Measurements from ENCODE around the gene ASB8. TPM values are rescaled to one million over a fixed set of nuclear protein-coding genes. Genes with fewer than 3 reads are reported as not detected.
"Not testable (repeated sequence)": the region's sequence is repeated elsewhere in the genome, so short reads cannot be mapped to it uniquely, and the experiment has no call there.

Gene ASB8
- total RNA-seq, 1 donor from 2014 or later, result 32.9 TPM

- Histone ChIP-seq H3K4me3 (ENCODE audit: low read length in 3 of 3) (no peak overlapping the region), H3K27me3 (ENCODE audit: control insufficient read depth in 3 of 3, insufficient read depth in 3 of 3, low read length in 3 of 3) (no peaks in the 10 kb centered on the region), H3K9ac (ENCODE audit: low read depth in 1 of 3, low read length in 3 of 3) (no peak overlapping the region), H3K27ac (ENCODE audit: low read depth, low read length) (no peak overlapping the region), H3K9me3 (ENCODE audit: control insufficient read depth in 3 of 3, low read length in 3 of 3) (no peaks in the 10 kb centered on the region), H3K4me1 (ENCODE audit: control insufficient read depth in 3 of 3, insufficient read depth in 3 of 3, low read length in 3 of 3) (no peaks in the 10 kb centered on the region), H3K36me3 (ENCODE audit: control insufficient read depth in 3 of 3, insufficient read depth in 3 of 3, low read length in 3 of 3) (no peaks in the 10 kb centered on the region)
Measured at GRCh38 chr12:48169011-48169410, 11.7 kb upstream of the ASB8 start.

- Histone ChIP-seq H3K27me3 (ENCODE audit: control insufficient read depth in 3 of 3, insufficient read depth in 3 of 3, low read length in 3 of 3) (no peaks in the 10 kb centered on the region), H3K9me3 (ENCODE audit: control insufficient read depth in 3 of 3, low read length in 3 of 3) (no peaks in the 10 kb centered on the region), H3K4me1 (ENCODE audit: control insufficient read depth in 3 of 3, insufficient read depth in 3 of 3, low read length in 3 of 3) (peaks cover 15 to 32% (median 18%) of the 10 kb centered on the region in 3 donors), H3K36me3 (ENCODE audit: control insufficient read depth in 3 of 3, insufficient read depth in 3 of 3, low read length in 3 of 3) (no peaks in the 10 kb centered on the region), H3K9ac (ENCODE audit: low read depth in 1 of 3, low read length in 3 of 3) (no peak overlapping the region), H3K4me3 (ENCODE audit: low read length in 3 of 3) (no peak overlapping the region), H3K27ac (ENCODE audit: low read depth, low read length) (no peak overlapping the region)
Measured at GRCh38 chr12:48165089-48165981, 8.0 kb upstream of the ASB8 start.

GRCh38 chr12:48164451-48164850 is 7.1 kb upstream of the ASB8 start:
- Histone ChIP-seq H3K4me3 (ENCODE audit: low read length in 3 of 3) (no peak overlapping the region), H3K27ac (ENCODE audit: low read depth, low read length) (peak overlapping the region; percentile 94), H3K36me3 (ENCODE audit: control insufficient read depth in 3 of 3, insufficient read depth in 3 of 3, low read length in 3 of 3) (no peaks in the 10 kb centered on the region), H3K9me3 (ENCODE audit: control insufficient read depth in 3 of 3, low read length in 3 of 3) (no peaks in the 10 kb centered on the region), H3K9ac (ENCODE audit: low read depth in 1 of 3, low read length in 3 of 3) (no peak overlapping the region), H3K27me3 (ENCODE audit: control insufficient read depth in 3 of 3, insufficient read depth in 3 of 3, low read length in 3 of 3) (no peaks in the 10 kb centered on the region), H3K4me1 (ENCODE audit: control insufficient read depth in 3 of 3, insufficient read depth in 3 of 3, low read length in 3 of 3) (peaks cover 15 to 33% (median 21%) of the 10 kb centered on the region in 3 donors)

- peak overlapping the region; percentile 58 to 63 (median 62) for H3K9ac ChIP-seq (ENCODE audit: low read depth in 1 of 3, low read length in 3 of 3)
- H3K9me3 ChIP-seq (ENCODE audit: control insufficient read depth in 3 of 3, low read length in 3 of 3), result no peaks in the 10 kb centered on the region
- H3K27ac ChIP-seq (ENCODE audit: low read depth, low read length), result peak overlapping the region; percentile 94
- peaks cover 15 to 37% (median 21%) of the 10 kb centered on the region in 3 donors for H3K4me1 ChIP-seq (ENCODE audit: control insufficient read depth in 3 of 3, insufficient read depth in 3 of 3, low read length in 3 of 3)
- peak overlapping the region in 1 of 3 donors; percentile 44 for H3K4me3 ChIP-seq (ENCODE audit: low read length in 3 of 3)
- no peaks in the 10 kb centered on the region for H3K27me3 ChIP-seq (ENCODE audit: control insufficient read depth in 3 of 3, insufficient read depth in 3 of 3, low read length in 3 of 3)
- no peaks in the 10 kb centered on the region for H3K36me3 ChIP-seq (ENCODE audit: control insufficient read depth in 3 of 3, insufficient read depth in 3 of 3, low read length in 3 of 3)
Measured at GRCh38 chr12:48163150-48163747, 5.9 kb upstream of the ASB8 start.

GRCh38 chr12:48160807-48161206 is 3.5 kb upstream of the ASB8 start:
- Histone ChIP-seq H3K36me3 (ENCODE audit: control insufficient read depth in 3 of 3, insufficient read depth in 3 of 3, low read length in 3 of 3) (no peaks in the 10 kb centered on the region), H3K9me3 (ENCODE audit: control insufficient read depth in 3 of 3, low read length in 3 of 3) (no peaks in the 10 kb centered on the region), H3K27me3 (ENCODE audit: control insufficient read depth in 3 of 3, insufficient read depth in 3 of 3, low read length in 3 of 3) (no peaks in the 10 kb centered on the region), H3K4me1 (ENCODE audit: control insufficient read depth in 3 of 3, insufficient read depth in 3 of 3, low read length in 3 of 3) (peaks cover 26 to 45% (median 28%) of the 10 kb centered on the region in 3 donors), H3K27ac (ENCODE audit: low read depth, low read length) (peak overlapping the region; percentile 94), H3K4me3 (ENCODE audit: low read length in 3 of 3) (no peak overlapping the region), H3K9ac (ENCODE audit: low read depth in 1 of 3, low read length in 3 of 3) (peak overlapping the region in 1 of 3 donors; percentile 51)

GRCh38 chr12:48160046-48160445 is 2.7 kb upstream of the ASB8 start:
- H3K9me3 ChIP-seq (ENCODE audit: control insufficient read depth in 3 of 3, low read length in 3 of 3), result no peaks in the 10 kb centered on the region
- H3K9ac ChIP-seq (ENCODE audit: low read depth in 1 of 3, low read length in 3 of 3), result no peak overlapping the region
- no peak overlapping the region for H3K4me3 ChIP-seq (ENCODE audit: low read length in 3 of 3)
- no peaks in the 10 kb centered on the region for H3K27me3 ChIP-seq (ENCODE audit: control insufficient read depth in 3 of 3, insufficient read depth in 3 of 3, low read length in 3 of 3)
- no peaks in the 10 kb centered on the region for H3K36me3 ChIP-seq (ENCODE audit: control insufficient read depth in 3 of 3, insufficient read depth in 3 of 3, low read length in 3 of 3)
- H3K4me1 ChIP-seq (ENCODE audit: control insufficient read depth in 3 of 3, insufficient read depth in 3 of 3, low read length in 3 of 3), result peaks cover 26 to 45% (median 28%) of the 10 kb centered on the region in 3 donors
- H3K27ac ChIP-seq (ENCODE audit: low read depth, low read length), result peak overlapping the region; percentile 94

GRCh38 chr12:48157889-48158370 is 615 bp upstream of the ASB8 start:
- H3K4me1 ChIP-seq (ENCODE audit: control insufficient read depth in 3 of 3, insufficient read depth in 3 of 3, low read length in 3 of 3), result peaks cover 27 to 42% (median 30%) of the 10 kb centered on the region in 3 donors
- H3K27ac ChIP-seq (ENCODE audit: low read depth, low read length), result peak overlapping the region; percentile 98
- H3K27me3 ChIP-seq (ENCODE audit: control insufficient read depth in 3 of 3, insufficient read depth in 3 of 3, low read length in 3 of 3), result no peaks in the 10 kb centered on the region
- peak overlapping the region; percentile 57 to 99 (median 96) for H3K9ac ChIP-seq (ENCODE audit: low read depth in 1 of 3, low read length in 3 of 3)
- peak overlapping the region; percentile 90 to 98 (median 98) for H3K4me3 ChIP-seq (ENCODE audit: low read length in 3 of 3)
- peaks cover 0 to 5% (median 2%) of the 10 kb centered on the region in 3 donors for H3K36me3 ChIP-seq (ENCODE audit: control insufficient read depth in 3 of 3, insufficient read depth in 3 of 3, low read length in 3 of 3)
- no peaks in the 10 kb centered on the region for H3K9me3 ChIP-seq (ENCODE audit: control insufficient read depth in 3 of 3, low read length in 3 of 3)

- H3K4me3 ChIP-seq (ENCODE audit: low read length in 3 of 3), result peak overlapping the region; percentile 90 to 98 (median 98)
- peak overlapping the region; percentile 91 to 99 (median 96) for H3K9ac ChIP-seq (ENCODE audit: low read depth in 1 of 3, low read length in 3 of 3)
- H3K4me1 ChIP-seq (ENCODE audit: control insufficient read depth in 3 of 3, insufficient read depth in 3 of 3, low read length in 3 of 3), result peaks cover 25 to 43% (median 33%) of the 10 kb centered on the region in 3 donors
- H3K27me3 ChIP-seq (ENCODE audit: control insufficient read depth in 3 of 3, insufficient read depth in 3 of 3, low read length in 3 of 3), result no peaks in the 10 kb centered on the region
- H3K9me3 ChIP-seq (ENCODE audit: control insufficient read depth in 3 of 3, low read length in 3 of 3), result no peaks in the 10 kb centered on the region
- peaks cover 0 to 8% (median 5%) of the 10 kb centered on the region in 3 donors for H3K36me3 ChIP-seq (ENCODE audit: control insufficient read depth in 3 of 3, insufficient read depth in 3 of 3, low read length in 3 of 3)
- H3K27ac ChIP-seq (ENCODE audit: low read depth, low read length), result peak overlapping the region; percentile 98
Measured at GRCh38 chr12:48156652-48157017, 680 bp downstream of the ASB8 start.

GRCh38 chr12:48155786-48156185 is 1.5 kb downstream of the ASB8 start:
- H3K9ac ChIP-seq (ENCODE audit: low read depth in 1 of 3, low read length in 3 of 3), result peak overlapping the region in 1 of 3 donors; percentile 96
- peaks cover 6 to 16% (median 10%) of the 10 kb centered on the region in 3 donors for H3K36me3 ChIP-seq (ENCODE audit: control insufficient read depth in 3 of 3, insufficient read depth in 3 of 3, low read length in 3 of 3)
- H3K9me3 ChIP-seq (ENCODE audit: control insufficient read depth in 3 of 3, low read length in 3 of 3); H3K27me3 ChIP-seq (ENCODE audit: control insufficient read depth in 3 of 3, insufficient read depth in 3 of 3, low read length in 3 of 3): not testable (repeated sequence)
- H3K27ac ChIP-seq (ENCODE audit: low read depth, low read length), result peak overlapping the region; percentile 98
- H3K4me3 ChIP-seq (ENCODE audit: low read length in 3 of 3), result peak overlapping the region in 1 of 3 donors; percentile 98
- H3K4me1 ChIP-seq (ENCODE audit: control insufficient read depth in 3 of 3, insufficient read depth in 3 of 3, low read length in 3 of 3), result peaks cover 31 to 44% (median 39%) of the 10 kb centered on the region in 3 donors

Data from skeletal muscle tissue (tissue), 4 donors.